Skeletal muscle satellite cell (primary cell): Measurements from ENCODE around the gene ETFBKMT. TPM values are rescaled to one million over a fixed set of nuclear protein-coding genes. Genes with fewer than 3 reads are reported as not detected.
A peak's percentile ranks its signal among the peaks of the same experiment; 100 is the strongest.

Source experiments
- H3K27me3 ChIP-seq: 2 replicates; pipeline ENCODE4 v1.7.0; 2013; ENCODE audit warnings: low read length; ENCODE audit not compliant: control insufficient read depth, insufficient read depth
- H3K36me3 ChIP-seq: 2 replicates; pipeline ENCODE4 v1.7.0; 2013; ENCODE audit warnings: mild to moderate bottlenecking, control low read depth, low read length; ENCODE audit not compliant: insufficient read depth
- H3K4me1 ChIP-seq: 2 replicates; pipeline ENCODE4 v1.7.0; 2013; ENCODE audit warnings: low read length; ENCODE audit not compliant: control insufficient read depth, insufficient read depth
- H3K4me2 ChIP-seq: 2 replicates; pipeline ENCODE4 v1.7.0; 2013; ENCODE audit warnings: mild to moderate bottlenecking, low read length
- H3K4me3 ChIP-seq: 2 replicates; pipeline ENCODE4 v1.7.0; 2013; ENCODE audit warnings: low read length
- H3K9ac ChIP-seq: 2 replicates; pipeline ENCODE4 v1.7.0; 2013; ENCODE audit warnings: mild to moderate bottlenecking, low read depth, low read length, moderate library complexity
- H3K9me3 ChIP-seq: replicated peaks from 2 replicates; pipeline ENCODE4 v1.7.0; 2013; ENCODE audit warnings: mild to moderate bottlenecking, control low read depth, low read length
- total RNA-seq: library from RNA; depleted of rRNA; stranded (reverse); fragments of >200 nt; gene quantifications from 2 replicates; pipeline ENCODE4 v1.2.3, GENCODE V29; 2012; rRNA removed

The ETFBKMT gene, protein sequence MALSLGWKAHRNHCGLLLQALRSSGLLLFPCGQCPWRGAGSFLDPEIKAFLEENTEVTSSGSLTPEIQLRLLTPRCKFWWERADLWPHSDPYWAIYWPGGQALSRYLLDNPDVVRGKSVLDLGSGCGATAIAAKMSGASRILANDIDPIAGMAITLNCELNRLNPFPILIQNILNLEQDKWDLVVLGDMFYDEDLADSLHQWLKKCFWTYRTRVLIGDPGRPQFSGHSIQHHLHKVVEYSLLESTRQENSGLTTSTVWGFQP
- 3.0 and 3.3 TPM in 2 replicates for total RNA-seq

DNA sequence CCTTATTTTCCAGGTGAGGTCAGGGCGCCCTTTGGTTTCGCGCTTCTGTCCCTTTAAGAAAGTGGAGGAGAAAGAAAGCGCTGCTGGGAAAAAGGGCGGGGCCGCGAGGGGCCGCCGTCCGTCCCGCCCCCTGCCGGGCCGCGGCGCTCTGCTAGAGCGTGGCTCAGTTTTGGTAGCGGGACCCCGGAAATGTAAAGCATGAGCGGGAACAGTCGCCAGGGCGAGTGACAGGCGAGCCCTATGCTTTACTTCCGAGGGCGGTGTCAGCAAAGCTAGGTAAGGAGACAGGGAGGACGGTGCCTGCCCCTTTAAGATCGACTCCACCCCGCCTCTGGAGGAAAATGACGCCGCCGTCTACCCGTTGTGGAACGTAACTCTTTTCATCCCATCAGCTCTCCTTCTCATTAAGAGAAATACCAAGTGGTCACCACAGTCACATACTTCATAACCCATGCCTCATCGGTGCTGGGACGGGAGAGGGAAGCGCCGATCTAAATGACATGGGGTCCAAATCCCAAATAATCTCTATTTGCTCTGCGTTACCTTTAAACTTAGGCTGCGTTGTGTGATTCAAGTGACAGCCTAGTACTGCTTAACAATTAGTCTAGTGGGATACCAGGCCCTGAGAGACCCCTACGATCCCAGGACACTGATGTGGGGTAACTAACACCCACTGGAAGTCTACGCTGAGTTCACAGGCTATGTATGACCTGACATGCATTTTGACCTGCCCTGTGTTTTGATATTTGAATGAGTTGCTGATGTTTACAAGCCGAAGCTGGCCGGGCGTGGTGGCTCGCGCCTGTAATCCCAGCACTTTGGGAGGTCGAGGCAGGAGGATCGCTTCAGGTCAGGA lies at the start of gene ETFBKMT:
Gene ETFBKMT, plus strand, starts transcription at position 602 of the 856 bp plus-strand sequence. CDS start 2,266 bp downstream, outside the sequence.
- Histone ChIP-seq H3K27me3 (no peaks in the 10 kb centered on the region), H3K4me2 (peak within 1 kb of the TSS; percentile 87), H3K36me3 (no peaks in the 10 kb centered on the region), H3K9me3 (no peaks in the 10 kb centered on the region), H3K4me1 (peaks cover 3% of the 10 kb centered on the region), H3K9ac (peak within 1 kb of the TSS; percentile 93), H3K4me3 (peak within 1 kb of the TSS; percentile 95)

DNA sequence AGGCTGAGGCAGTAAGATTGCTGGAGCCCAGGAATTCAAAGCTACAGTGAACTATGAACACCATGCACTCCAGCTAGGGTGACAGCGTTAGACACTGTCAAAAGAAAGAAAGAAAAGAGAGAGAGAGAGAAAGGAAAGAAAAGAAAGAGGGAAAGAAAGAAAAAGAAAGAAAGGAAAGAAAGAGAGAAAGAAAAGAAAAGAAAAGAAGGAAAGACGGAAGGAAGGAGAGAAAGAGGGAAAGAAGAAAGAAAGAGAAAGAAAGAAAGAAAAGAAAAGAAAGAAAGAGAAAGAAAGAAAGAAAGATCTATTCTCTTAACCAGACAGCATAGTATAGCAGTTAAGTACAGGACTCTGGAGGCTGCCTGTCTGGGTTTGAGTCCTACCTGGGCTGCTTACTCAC lies 46.7 kb upstream of the ETFBKMT start:
- Histone ChIP-seq H3K9ac (no peak overlapping the region), H3K36me3 (no peaks in the 10 kb centered on the region), H3K4me1 (no peaks in the 10 kb centered on the region), H3K27me3 (peaks cover 3% of the 10 kb centered on the region), H3K4me2 (no peak overlapping the region), H3K4me3 (no peak overlapping the region), H3K9me3 (no peaks in the 10 kb centered on the region)

DNA sequence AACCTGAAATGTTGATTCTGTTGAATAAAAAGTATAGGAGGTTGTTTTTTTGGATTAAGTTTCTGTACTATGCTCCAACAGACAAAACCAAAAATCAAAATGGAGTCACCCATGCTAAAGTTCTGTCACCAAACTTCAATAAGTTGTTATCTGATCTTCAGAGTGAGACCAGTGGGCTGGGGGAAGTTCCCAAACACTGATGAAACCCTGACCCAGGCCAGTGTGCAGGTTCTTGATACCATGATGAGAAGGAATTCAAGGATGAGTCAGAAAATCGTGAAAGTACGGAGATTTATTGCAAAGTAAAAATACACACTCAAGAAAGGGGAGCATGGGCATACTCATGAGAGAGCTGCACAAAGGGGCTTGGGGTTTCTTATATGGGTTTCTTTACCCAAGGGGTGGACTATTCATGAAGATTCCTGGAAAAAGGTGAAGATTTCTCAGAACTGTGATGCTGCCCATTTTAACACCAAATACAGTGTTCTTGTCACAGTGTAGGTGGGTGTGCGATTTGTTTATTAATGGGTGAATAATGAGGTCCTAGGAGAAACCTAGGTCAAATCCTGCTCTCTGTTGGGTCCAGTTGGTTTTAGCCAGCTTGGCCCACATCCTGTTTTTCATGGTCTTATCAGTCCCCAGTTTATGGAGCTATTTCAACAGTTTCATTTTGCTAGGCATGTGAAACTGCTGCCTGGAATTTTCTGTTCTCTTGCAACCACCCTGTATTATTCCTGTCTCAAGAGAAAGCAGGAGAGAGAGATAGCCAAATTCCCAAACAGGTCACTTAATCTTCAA lies 41.1 kb upstream of the ETFBKMT start:
- no peak overlapping the region for H3K4me2 ChIP-seq
- no peak overlapping the region for H3K4me3 ChIP-seq
- H3K9ac ChIP-seq, result no peak overlapping the region
- H3K27me3 ChIP-seq, result no peaks in the 10 kb centered on the region
- no peaks in the 10 kb centered on the region for H3K36me3 ChIP-seq
- no peaks in the 10 kb centered on the region for H3K4me1 ChIP-seq
- H3K9me3 ChIP-seq, result no peaks in the 10 kb centered on the region

DNA sequence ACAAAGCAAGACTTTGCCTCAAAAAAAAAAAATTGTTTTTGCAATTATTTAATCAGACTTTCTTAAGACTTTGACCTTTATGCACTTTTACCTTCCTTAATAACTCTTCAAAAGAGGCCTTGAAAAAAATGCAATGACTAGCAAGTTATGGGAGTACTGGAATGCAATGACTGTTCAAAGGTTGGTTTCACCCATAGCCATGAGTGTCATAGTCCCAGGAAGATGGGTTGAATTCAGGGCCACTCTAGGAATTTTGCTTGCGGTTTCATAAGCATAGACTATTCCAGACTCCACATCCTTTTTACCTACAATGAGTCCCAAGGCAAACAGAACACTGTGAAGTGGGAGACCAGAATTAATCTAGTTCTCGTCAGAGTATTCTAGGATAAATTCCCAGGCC lies 39.2 kb upstream of the ETFBKMT start:
- Histone ChIP-seq H3K9ac (no peak overlapping the region), H3K27me3 (peaks cover 3% of the 10 kb centered on the region), H3K36me3 (no peaks in the 10 kb centered on the region), H3K4me1 (no peaks in the 10 kb centered on the region), H3K9me3 (no peaks in the 10 kb centered on the region), H3K4me2 (no peak overlapping the region), H3K4me3 (no peak overlapping the region)

DNA sequence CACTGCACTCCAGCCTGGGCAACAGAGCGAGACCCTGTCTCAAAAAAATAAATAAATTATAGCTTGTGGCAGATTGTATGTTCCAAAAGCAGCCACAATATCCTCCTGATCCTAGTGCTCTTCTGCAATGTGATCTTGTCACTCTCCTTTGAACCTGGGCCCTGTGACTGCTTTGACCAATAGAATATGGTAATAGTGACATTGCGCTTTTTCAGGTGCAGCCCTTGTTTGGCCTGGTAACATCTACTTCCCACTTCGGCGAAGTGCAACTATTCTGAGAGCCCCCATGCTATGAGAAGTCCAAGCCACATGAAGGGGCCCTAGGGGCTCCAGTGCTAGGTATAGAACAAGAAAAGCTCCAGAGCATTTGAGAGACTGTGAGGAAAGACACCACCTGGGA lies 37.5 kb upstream of the ETFBKMT start:
- no peak overlapping the region for H3K4me2 ChIP-seq
- H3K27me3 ChIP-seq, result peaks cover 4% of the 10 kb centered on the region
- no peaks in the 10 kb centered on the region for H3K4me1 ChIP-seq
- no peaks in the 10 kb centered on the region for H3K9me3 ChIP-seq
- no peak overlapping the region for H3K9ac ChIP-seq
- no peak overlapping the region for H3K4me3 ChIP-seq
- H3K36me3 ChIP-seq, result no peaks in the 10 kb centered on the region

DNA sequence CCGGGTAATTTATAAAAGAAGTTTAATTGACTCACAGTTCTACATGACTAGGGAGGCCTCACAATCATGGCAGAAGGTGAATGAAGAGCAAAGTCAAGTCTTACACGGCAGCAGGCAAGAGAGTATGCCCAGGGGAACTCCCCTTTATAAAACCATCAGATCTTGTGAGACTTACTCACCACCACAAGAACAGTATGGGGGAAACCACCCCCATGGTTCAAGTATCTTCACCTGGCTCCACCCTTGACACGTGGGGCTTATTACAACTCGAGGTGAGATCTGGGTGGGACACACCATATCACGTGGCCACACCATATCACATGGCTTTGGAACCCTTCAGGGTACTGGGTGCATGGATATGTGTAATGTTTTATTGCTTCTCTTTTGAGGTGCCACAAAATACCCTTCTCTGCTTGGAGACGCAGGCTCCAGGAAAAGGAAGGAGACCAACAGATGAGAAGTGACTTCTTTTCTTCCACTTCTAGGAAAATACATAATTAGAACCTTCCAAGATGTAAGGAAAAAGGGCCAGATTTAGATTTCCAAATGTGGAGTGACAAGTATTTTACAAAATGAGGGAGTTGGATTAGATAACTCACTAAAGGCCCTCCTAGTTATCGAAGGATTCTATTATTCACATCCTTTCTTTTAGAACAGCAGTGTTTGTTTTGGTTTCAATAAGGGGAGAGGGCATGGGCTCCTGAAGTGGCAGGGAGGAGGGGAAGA lies 33.1 kb upstream of the ETFBKMT start:
- H3K9me3 ChIP-seq, result no peaks in the 10 kb centered on the region
- H3K36me3 ChIP-seq, result no peaks in the 10 kb centered on the region
- no peak overlapping the region for H3K4me2 ChIP-seq
- H3K4me1 ChIP-seq, result peaks cover 8% of the 10 kb centered on the region
- H3K4me3 ChIP-seq, result no peak overlapping the region
- H3K27me3 ChIP-seq, result peaks cover 4% of the 10 kb centered on the region
- H3K9ac ChIP-seq, result no peak overlapping the region

DNA sequence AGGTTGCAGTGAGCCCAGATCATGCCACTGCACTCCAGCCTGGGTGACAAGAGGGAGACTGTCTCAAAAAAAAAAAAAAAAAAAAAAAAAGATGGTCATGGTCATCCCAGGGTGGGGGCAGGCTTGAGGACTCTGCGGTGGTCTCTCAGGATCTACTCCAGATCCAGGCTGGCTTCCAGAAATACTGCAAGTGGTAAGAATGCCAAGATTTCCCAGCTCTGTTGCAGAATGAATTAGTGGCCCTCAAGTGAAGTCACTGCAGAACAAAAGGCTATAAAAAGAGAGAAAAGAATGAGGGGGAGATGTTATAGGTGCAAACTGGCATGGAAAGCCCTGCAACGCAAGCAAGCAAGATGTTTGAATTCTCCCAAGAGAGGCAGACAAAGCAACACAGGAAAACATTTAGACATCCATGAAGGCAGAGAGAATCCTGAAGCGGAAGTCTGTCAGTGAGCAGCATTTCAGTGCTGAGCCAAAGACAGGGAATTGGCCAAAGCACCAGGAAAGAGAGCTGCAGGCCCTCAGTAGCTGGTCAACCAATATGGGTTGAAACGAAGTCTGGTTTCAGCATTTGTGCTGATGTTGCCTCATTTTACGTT lies 31.9 kb upstream of the ETFBKMT start:
- H3K9ac ChIP-seq, result no peak overlapping the region
- peaks cover 8% of the 10 kb centered on the region for H3K4me1 ChIP-seq
- peaks cover 4% of the 10 kb centered on the region for H3K27me3 ChIP-seq
- H3K9me3 ChIP-seq, result no peaks in the 10 kb centered on the region
- no peak overlapping the region for H3K4me3 ChIP-seq
- H3K4me2 ChIP-seq, result no peak overlapping the region
- no peaks in the 10 kb centered on the region for H3K36me3 ChIP-seq

DNA sequence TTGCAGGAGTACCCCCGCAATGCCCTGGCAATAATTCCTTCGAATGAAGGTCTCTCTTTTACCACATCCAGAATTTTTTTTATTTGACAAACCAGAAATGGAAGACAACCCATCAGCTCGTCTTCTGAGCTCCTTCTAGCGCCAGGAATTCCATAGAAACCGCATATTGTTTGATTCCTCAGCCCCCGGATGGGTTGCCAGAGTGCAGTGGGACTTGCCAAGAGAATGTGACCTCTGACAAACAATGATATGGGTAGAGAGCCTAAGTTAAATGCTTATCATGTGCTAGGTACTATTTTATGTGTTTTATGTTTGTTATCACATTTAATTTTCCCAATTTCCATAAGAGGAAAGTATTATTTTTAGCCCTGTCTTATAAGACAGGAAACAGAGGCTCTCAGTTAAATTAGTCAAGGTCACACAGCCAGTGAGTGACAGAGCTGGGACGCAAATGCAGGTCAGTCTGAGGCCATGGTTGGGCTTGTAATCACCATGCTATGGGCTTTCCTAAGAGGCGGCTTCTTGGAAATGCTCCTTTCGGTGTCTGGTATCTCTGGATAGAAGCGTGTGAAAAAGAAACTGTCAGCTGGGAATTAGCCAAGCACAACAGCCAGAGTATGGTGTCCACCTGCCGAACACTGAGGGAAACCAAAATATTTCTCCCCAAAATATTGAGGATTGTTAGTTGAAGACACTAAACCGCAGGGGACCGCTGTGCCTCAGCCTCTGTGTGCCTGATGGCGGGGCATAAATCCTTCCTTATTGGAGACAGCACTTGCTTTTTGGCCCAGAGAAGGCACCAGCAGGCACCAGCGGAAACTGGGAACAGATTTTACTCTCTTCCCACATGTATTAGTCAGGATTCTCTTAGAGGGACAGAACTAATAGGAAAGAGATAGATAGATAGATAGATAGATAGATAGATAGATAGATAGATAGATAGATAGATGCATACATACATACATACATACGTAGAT lies 29.4 kb upstream of the ETFBKMT start:
- Histone ChIP-seq H3K4me1 (peaks cover 8% of the 10 kb centered on the region), H3K4me3 (no peak overlapping the region), H3K4me2 (peak overlapping the region; percentile 24), H3K9ac (no peak overlapping the region), H3K36me3 (no peaks in the 10 kb centered on the region), H3K27me3 (peaks cover 4% of the 10 kb centered on the region), H3K9me3 (no peaks in the 10 kb centered on the region)

DNA sequence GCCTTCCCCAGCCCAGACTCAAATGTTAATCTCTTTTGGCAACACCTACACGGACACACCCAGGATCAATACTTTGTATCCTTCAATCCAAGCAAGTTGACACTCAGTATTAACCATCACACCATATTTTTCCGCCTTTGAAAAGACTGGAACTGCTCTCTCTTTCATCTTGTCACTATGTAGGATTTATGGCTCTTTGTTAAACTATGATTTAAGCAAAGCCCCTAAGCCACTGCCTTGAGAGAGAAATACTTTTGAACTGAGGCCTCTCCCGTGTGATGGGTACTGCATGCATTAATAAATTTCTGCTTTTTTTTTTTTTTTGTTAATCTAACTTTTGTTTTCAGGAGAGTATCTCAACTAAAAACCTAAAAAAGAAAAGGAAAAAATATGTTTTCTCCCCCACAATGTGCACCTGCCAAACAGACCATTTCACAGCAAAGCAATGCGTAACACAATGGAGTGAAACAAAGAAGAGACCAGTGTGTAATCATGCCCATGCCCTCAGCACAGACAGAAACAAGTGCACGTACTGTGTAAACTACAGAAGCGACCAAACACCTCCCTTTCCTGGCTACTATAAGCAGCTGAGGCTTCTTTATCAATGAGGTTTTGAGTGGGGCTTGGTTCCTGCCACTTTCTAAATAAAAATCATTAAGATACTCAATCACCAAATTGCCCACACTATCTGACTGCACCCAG lies 28.3 kb upstream of the ETFBKMT start:
- no peaks in the 10 kb centered on the region for H3K27me3 ChIP-seq

More for the DNA sequence above, 28.3 kb upstream of the ETFBKMT start:
- Histone ChIP-seq H3K9me3 (no peaks in the 10 kb centered on the region), H3K9ac (no peak overlapping the region), H3K4me3 (no peak overlapping the region), H3K4me2 (no peak overlapping the region), H3K36me3 (no peaks in the 10 kb centered on the region), H3K4me1 (peaks cover 8% of the 10 kb centered on the region)
